SK-N-SH treated with all-trans-retinoic acid at 6 μM for 48 hours (cell line): ENCODE results near the gene DAD1.

Experiments used
- ATAC-seq: fragments of 200-7000 bp; cut with Tn5 transposase; 3 replicates; pipeline ENCODE4 v1.9.1; 2020; ENCODE audit warnings: mild to moderate bottlenecking, moderate library complexity
- ARNTL ChIP-seq: fragments of 450-650 bp; formaldehyde crosslinking; IDR thresholded peaks from 2 replicates; pipeline ENCODE4 v1.5.0; 2020; ENCODE audit warnings: low read depth, mild to moderate bottlenecking, moderate library complexity, borderline replicate concordance
- BACH2 ChIP-seq: fragments of 250-450 bp; sonication (Bioruptor Pico); IDR thresholded peaks from 2 replicates; pipeline ENCODE4 v1.9.0; 2021; ENCODE audit warnings: mild to moderate bottlenecking, borderline replicate concordance
- CREB5 ChIP-seq: fragments of 250-450 bp; sonication (Bioruptor Pico); IDR thresholded peaks from 2 replicates; pipeline ENCODE4 v1.5.1; 2020; ENCODE audit warnings: low read depth, mild to moderate bottlenecking, moderate library complexity
- CSDC2 ChIP-seq: fragments of 250-450 bp; sonication (Bioruptor Pico); IDR thresholded peaks from 2 replicates; pipeline ENCODE4 v1.5.0; 2020; ENCODE audit warnings: mild to moderate bottlenecking, moderate library complexity
- ESRRG ChIP-seq: fragments of 250-450 bp; sonication (Bioruptor Pico); IDR thresholded peaks from 2 replicates; pipeline ENCODE4 v1.6.1; 2021; ENCODE audit warnings: mild to moderate bottlenecking
- GLIS3 ChIP-seq: fragments of 250-450 bp; sonication (Bioruptor Pico); IDR thresholded peaks from 2 replicates; pipeline ENCODE4 v1.5.0; 2020; ENCODE audit warnings: mild to moderate bottlenecking, moderate library complexity
- ISL1 ChIP-seq: fragments of 250-450 bp; sonication (Bioruptor Pico); IDR thresholded peaks from 2 replicates; pipeline ENCODE4 v2.1.2; 2022; ENCODE audit warnings: mild to moderate bottlenecking, moderate library complexity
- OSR1 ChIP-seq: fragments of 250-450 bp; sonication (Bioruptor Pico); IDR thresholded peaks from 2 replicates; pipeline ENCODE4 v1.8.0; 2022; ENCODE audit warnings: moderate library complexity, mild to moderate bottlenecking, inconsistent platforms
- PPARA ChIP-seq: fragments of 250-450 bp; sonication (Bioruptor Pico); IDR thresholded peaks from 2 replicates; pipeline ENCODE4 v1.5.0; 2020; ENCODE audit warnings: mild to moderate bottlenecking, borderline replicate concordance
- RARB ChIP-seq: fragments of 250-450 bp; sonication (Bioruptor Pico); IDR thresholded peaks from 2 replicates; pipeline ENCODE4 v1.8.0; 2021; ENCODE audit warnings: mild to moderate bottlenecking, moderate library complexity
- SNAI2 ChIP-seq: fragments of 250-450 bp; sonication (Bioruptor Pico); IDR thresholded peaks from 2 replicates; pipeline ENCODE4 v1.5.0; 2020; ENCODE audit warnings: mild to moderate bottlenecking, moderate library complexity
- TCF4 ChIP-seq: fragments of 250-450 bp; sonication (Bioruptor Pico); IDR thresholded peaks from 2 replicates; pipeline ENCODE4 v1.8.0; 2021; ENCODE audit warnings: mild to moderate bottlenecking, moderate library complexity, borderline replicate concordance
- TOX ChIP-seq: fragments of 250-450 bp; sonication (Bioruptor Pico); IDR thresholded peaks from 2 replicates; pipeline ENCODE4 v1.8.0; 2021; ENCODE audit warnings: mild to moderate bottlenecking, moderate library complexity, borderline replicate concordance
- TSHZ2 ChIP-seq: fragments of 250-450 bp; sonication (Bioruptor Pico); IDR thresholded peaks from 2 replicates; pipeline ENCODE4 v1.5.0; 2020; ENCODE audit warnings: mild to moderate bottlenecking, moderate library complexity
- ZFP30 ChIP-seq: fragments of 450-650 bp; formaldehyde crosslinking; IDR thresholded peaks from 2 replicates; pipeline ENCODE4 v1.5.0; 2022; ENCODE audit warnings: mild to moderate bottlenecking, moderate library complexity
- ZNF565 ChIP-seq: fragments of 450-650 bp; formaldehyde crosslinking; conservative IDR thresholded peaks from 2 replicates; pipeline ENCODE4 v1.5.0; 2020; ENCODE audit warnings: low read depth, mild to moderate bottlenecking, moderate library complexity
- ZNF70 ChIP-seq: fragments of 450-650 bp; formaldehyde crosslinking; IDR thresholded peaks from 2 replicates; pipeline ENCODE4 v1.5.0; 2020; ENCODE audit warnings: mild to moderate bottlenecking, moderate library complexity
- ZNF8 ChIP-seq: fragments of 450-650 bp; formaldehyde crosslinking; IDR thresholded peaks from 2 replicates; pipeline ENCODE4 v1.5.0; 2020; ENCODE audit warnings: mild to moderate bottlenecking, moderate library complexity
- TF ChIP-seq, protein P1 (sequence below): fragments of 250-450 bp; sonication (Bioruptor Pico); IDR thresholded peaks from 2 replicates; pipeline ENCODE4 v1.5.1; 2021; ENCODE audit warnings: mild to moderate bottlenecking, moderate library complexity
- TF ChIP-seq, protein P2 (sequence below): fragments of 250-450 bp; sonication (Bioruptor Pico); IDR thresholded peaks from 2 replicates; pipeline ENCODE4 v1.8.0; 2021; ENCODE audit warnings: low read depth, mild to moderate bottlenecking, moderate library complexity, borderline replicate concordance

Gene DAD1

DNA sequence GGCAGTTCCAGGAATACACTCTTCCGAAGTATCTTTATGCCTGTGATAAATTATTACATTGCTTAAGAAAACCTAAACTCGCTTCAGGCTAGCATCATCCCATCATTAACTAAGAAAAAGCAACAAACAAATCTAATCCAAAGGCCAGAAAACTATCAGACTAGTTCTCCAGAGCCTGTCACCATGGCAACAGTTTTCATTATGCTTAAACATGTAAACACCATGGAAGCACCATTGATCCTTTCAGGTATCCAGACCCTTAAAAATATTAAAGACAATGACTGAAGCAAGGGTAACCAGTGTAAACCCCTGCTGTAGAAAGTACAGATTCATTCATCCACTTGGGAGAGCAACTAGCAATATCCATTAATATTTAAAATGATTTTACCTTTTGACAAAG, 9.8 kb downstream of the DAD1 start:
- no peak for TF ChIP-seq ZNF70
- no peak for TF ChIP-seq ZFP30 (CRISPR knock-in tag)
- ATAC-seq, result no peak

DNA sequence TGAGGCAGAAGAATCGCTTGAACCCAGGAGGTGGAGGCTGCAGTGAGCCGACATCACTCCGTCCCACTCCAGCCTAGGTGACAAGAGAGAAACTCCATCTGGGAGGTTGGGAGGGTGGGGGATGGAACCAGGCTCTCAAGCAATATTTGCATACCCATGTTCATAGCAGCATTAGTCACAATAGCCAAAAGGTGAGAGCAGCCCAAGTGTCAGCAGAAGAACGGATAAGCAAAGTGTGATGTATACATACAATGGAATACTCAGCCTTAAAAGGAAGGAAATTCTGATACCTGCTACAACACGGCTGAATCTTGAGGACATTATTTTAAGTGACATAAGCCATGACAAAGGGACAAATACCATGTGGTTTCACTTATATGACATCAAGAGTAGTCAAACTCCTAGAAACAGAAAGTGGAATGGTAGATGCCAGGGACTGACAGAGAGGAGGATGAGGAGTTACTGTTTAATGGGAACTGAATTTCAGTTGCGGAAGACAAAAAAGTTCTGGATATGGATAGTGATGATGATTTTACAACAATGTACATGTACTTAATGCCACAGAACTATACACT, 11.6 kb downstream of the DAD1 start:
- TF ChIP-seq ZNF70, result no peak
- TF ChIP-seq CSDC2 (CRISPR knock-in tag), result no peak
- TF ChIP-seq ZNF8 (CRISPR knock-in tag), result no peak
- TF ChIP-seq TOX (CRISPR knock-in tag), result no peak
- TF ChIP-seq ISL1 (CRISPR knock-in tag), result no peak
- no peak for TF ChIP-seq ZFP30 (CRISPR knock-in tag)
- no peak for TF ChIP-seq CREB5 (CRISPR knock-in tag)
- no peak for TF ChIP-seq RARB (CRISPR knock-in tag)
- TF ChIP-seq BACH2 (CRISPR knock-in tag), result no peak
- TF ChIP-seq, protein P1, sequence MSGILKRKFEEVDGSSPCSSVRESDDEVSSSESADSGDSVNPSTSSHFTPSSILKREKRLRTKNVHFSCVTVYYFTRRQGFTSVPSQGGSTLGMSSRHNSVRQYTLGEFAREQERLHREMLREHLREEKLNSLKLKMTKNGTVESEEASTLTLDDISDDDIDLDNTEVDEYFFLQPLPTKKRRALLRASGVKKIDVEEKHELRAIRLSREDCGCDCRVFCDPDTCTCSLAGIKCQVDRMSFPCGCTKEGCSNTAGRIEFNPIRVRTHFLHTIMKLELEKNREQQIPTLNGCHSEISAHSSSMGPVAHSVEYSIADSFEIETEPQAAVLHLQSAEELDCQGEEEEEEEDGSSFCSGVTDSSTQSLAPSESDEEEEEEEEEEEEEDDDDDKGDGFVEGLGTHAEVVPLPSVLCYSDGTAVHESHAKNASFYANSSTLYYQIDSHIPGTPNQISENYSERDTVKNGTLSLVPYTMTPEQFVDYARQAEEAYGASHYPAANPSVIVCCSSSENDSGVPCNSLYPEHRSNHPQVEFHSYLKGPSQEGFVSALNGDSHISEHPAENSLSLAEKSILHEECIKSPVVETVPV (CRISPR knock-in tag), result no peak
- TF ChIP-seq PPARA (CRISPR knock-in tag), result no peak
- no peak for TF ChIP-seq TCF4 (CRISPR knock-in tag)
- TF ChIP-seq GLIS3 (CRISPR knock-in tag), result no peak
- TF ChIP-seq ESRRG (CRISPR knock-in tag), result no peak
- no peak for TF ChIP-seq ZNF565 (CRISPR knock-in tag)
- TF ChIP-seq, protein P2, sequence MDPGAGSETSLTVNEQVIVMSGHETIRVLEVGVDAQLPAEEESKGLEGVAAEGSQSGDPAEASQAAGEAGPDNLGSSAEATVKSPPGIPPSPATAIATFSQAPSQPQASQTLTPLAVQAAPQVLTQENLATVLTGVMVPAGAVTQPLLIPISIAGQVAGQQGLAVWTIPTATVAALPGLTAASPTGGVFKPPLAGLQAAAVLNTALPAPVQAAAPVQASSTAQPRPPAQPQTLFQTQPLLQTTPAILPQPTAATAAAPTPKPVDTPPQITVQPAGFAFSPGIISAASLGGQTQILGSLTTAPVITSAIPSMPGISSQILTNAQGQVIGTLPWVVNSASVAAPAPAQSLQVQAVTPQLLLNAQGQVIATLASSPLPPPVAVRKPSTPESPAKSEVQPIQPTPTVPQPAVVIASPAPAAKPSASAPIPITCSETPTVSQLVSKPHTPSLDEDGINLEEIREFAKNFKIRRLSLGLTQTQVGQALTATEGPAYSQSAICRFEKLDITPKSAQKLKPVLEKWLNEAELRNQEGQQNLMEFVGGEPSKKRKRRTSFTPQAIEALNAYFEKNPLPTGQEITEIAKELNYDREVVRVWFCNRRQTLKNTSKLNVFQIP (CRISPR knock-in tag), result no peak
- ATAC-seq, result no peak

- TF ChIP-seq ISL1 (CRISPR knock-in tag) (no peak), ZNF70 (no peak), ZNF8 (CRISPR knock-in tag) (no peak), GLIS3 (CRISPR knock-in tag) (no peak), ARNTL (CRISPR knock-in tag) (no peak), ZFP30 (CRISPR knock-in tag) (no peak)
- ATAC-seq, result no peak
Observed at GRCh38 chr14:22573804-22574203, 15.2 kb downstream of the DAD1 start.

GRCh38 chr14:22572562-22573058, 16.4 kb downstream of the DAD1 start:
- no peak for TF ChIP-seq PPARA (CRISPR knock-in tag)
- TF ChIP-seq ZNF70, result no peak
- TF ChIP-seq, protein P2 (CRISPR knock-in tag), result no peak
- no peak for TF ChIP-seq OSR1 (CRISPR knock-in tag)
- no peak for TF ChIP-seq ZFP30 (CRISPR knock-in tag)
- TF ChIP-seq ISL1 (CRISPR knock-in tag), result no peak
- no peak for TF ChIP-seq ESRRG (CRISPR knock-in tag)
- TF ChIP-seq TSHZ2 (CRISPR knock-in tag), result no peak
- no peak for TF ChIP-seq SNAI2
- TF ChIP-seq, all 23 proteins: peak for 0
- ATAC-seq, result peak; percentile 79
